NT2/D1 (cell line): Measurements from ENCODE around the gene EIF3F.

Experiments used
- SUZ12 ChIP-seq: IDR thresholded peaks from 2 replicates; pipeline ENCODE4 v1.6.1; 2011; ENCODE audit not compliant: insufficient read length, insufficient read depth; ENCODE audit errors: extremely low read depth
- YY1 ChIP-seq: IDR thresholded peaks from 2 replicates; pipeline ENCODE4 v1.6.1; 2011; ENCODE audit not compliant: insufficient read length, insufficient read depth
- ZNF274 ChIP-seq: IDR thresholded peaks from 2 replicates; pipeline ENCODE4 v1.6.1; 2011; ENCODE audit warnings: mild to moderate bottlenecking, low read depth, low read length

DNA sequence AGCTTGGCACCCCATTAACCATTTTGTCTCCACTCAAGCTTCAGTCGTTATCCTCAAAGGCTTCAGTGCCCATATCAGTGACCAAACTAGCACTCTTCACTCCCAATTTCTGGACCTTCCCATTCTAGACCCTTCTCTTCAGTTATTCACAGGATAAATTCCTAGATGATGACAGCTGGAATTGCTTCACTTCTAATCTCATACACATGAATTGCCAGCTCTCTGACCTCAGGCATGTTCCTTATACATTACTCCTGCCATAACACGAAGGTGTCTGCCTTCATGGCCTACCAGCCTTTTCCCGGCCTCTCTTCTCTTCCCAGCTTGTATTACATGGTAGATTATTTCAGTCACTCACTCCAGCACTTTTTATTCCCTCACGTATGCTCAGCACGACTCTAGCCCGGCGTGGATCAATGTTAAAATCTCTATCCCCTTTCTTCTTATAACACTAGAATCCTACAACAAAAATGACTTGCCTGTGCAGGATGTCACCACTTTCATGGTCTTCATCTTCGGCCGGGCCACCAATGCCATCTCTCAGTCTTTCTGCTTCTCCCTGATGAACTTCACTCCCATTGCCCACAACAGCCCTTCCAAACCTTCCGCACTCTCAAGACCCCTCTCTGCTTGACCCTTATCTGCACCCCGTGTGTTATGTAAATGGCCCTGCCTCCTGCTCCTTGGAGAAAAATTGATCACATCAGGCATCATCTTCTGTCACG, 36.9 kb downstream of the EIF3F start:
- TF ChIP-seq ZNF274 (no peak), SUZ12 (no peak), YY1 (no peak)
